ENCODE measurements around the gene C16orf87. TPM values are rescaled to one million over a fixed set of nuclear protein-coding genes. Genes with fewer than 3 reads are reported as not detected.

Gene C16orf87
- total RNA-seq, 1 experiment from 2014 or later, result 13.9 TPM

DNA sequence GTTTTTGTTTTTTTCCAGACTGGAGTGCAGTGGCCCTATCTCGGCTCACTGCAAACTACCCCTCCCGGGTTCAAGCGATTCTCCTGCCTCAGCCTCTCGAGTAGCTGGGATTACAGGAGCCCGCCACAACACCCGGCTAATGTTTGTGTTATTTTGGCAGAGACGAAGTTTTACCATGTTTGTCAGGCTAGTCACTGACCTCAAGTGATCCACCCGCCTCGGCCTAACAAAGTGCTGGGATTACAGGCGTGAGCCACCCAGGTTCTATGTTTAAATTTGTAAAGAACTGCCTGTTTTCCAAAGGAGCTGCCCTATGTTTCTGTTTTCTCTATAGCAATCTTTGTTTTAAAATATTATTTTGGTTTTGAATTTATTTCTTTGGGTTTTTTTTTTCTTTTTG, 13.8 kb upstream of the C16orf87 start:
- no peak for DNase-seq (ENCODE audit: extremely low read depth, low read depth)

DNA sequence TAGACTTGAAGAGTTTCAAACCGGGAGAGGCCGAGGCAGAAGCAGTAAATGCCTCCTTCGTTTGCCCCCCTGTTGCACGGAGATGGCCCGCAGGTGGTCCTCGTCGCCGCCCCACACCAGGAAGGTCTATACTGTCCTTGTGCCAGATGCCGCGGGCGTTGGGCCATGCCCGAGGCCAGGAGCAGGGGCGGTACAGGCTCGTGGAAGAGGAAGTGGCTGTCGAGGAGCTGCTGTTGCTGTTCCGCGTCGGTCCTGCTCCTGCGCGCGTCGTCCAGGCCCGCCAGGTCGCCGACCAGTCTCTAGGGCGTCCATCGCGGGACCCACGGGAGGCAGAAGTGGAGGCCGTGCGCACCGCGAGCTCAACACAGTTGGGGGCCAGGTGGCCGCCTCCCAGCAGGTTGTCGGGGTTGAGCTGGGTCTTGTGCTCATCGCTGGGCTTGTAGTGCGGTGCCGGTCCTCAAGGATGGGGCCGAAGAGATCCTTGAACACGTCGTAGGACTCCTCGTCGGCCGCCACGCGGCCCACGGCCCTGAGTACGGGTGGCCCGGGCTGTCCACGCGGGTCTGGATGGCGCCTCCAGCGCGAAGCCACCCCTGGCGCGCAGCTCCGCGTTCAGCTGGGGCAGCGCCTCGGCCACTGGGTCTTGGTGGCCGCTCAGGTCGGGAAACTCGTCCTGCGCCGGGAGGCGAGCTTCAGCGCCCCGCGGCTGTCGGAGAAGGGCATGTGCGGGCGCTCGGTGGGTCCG, 13.1 kb upstream of the C16orf87 start:
- no peak for DNase-seq (ENCODE audit: extremely low read depth, low read depth)

DNA sequence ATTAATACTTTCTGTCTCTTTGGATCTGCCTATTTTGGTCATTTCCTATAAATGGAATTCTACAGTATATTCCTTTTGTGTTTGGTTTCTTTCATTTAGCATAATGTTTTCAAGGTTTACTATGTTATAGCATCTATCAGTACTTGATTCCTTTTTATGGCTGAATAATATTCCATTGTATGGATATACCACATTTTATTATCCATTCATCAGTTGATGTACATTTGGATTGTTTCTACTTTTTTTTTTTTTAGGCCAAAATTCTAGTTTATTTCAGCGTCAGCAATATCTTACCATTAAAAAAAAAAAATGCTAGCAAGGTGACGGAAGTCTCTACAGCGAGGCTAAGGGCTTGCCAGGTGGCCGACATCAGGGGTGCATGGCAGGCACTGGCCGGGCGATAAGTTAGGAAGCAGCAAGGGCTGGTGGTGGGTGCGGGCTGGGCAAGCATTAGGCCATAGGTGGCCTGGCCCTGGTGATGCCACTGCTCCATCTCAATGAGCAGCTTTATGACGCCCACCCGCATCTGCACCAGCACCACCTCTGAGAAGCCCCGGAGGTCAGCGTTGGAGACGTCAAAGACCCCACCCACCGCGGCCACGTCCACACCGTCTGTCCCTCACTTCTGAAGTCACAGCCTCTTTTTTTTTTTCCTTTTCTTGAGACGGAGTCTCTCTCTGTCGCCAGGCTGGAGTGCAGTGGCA, 11.4 kb upstream of the C16orf87 start:
- no peak for DNase-seq (ENCODE audit: extremely low read depth, low read depth)

DNA sequence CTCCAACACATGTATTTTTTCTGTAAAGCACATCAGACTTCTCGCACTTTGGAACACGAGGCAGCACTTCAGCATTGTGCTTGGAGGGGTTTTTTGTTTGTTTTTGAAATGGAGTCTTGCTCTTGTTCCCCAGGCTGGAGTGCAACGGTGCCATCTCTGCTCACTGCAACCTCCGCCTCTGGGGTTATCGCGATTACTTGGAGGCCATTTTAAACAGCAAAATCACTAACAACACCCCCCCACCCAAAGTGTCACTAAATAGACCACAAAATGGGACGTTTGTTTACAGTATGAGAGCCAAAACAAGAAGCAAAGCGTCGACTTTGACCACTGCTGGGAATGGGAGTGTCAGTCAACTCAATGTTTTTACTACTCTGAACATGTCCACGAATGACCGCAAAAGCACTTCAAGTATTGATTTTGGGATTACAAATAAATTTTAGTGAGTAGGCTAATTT, 9.0 kb upstream of the C16orf87 start:
- no peak for DNase-seq (ENCODE audit: extremely low read depth, low read depth)

DNA sequence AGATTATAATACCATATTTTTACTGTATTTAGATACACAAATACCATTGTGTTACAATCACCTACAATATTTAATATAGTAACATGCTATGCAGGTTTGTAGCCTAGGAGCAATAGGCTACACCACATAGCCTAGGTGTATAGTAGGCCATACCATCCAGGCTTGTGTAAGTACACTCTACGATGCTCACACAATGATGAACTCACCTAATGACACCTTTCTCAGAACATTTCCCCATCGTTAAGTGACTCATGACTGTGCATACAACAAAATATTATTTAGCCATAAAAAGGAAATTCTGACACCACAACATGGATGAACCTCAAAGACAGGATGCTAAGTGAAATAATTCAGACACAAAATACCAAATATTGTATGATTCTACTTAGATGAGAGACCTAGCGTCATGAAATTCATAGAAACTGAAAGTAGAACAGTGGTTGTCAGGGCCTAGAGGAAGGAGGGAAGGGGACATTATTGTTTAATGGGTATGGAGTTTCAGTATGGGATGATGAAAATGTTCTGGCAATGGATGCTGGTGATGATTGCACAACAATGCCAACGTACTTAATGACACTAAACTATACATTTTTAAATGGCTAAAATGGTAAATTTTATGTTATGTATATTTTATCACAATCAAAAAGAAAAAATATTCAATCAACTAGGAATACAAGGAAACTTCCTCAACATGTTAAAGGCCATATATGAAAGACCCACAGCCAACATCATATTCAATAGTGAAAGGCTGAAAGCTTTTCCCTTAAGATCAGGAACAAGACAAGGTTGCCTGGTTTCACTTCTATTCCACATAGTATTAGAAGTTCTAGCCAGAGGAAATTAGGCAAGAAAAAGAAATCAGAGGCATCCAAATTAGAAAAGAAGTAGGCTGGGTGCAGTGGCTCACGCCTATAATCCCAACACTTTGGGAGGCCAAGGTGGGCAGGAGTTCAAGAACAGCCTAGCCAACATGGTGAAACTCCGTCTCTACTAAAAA, 5.9 kb upstream of the C16orf87 start:
- no peak for DNase-seq (ENCODE audit: extremely low read depth, low read depth)

DNA sequence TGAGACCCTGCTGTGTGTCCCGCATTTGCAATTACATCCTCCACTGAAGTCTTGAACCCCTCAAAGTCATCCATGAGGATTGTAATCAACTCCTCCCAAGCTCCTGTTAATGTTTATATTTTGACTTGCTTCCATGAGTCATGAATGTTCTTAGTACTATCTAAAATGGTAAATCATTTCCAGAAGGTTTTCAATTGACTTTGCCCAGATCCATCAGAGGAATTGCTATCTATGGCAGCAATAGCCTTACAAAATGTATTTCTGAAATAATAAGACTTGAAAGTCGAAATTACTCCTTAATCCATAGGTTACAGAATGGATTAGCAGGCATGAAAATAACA, 2.5 kb upstream of the C16orf87 start:
- no peak for DNase-seq (ENCODE audit: extremely low read depth, low read depth)

DNA sequence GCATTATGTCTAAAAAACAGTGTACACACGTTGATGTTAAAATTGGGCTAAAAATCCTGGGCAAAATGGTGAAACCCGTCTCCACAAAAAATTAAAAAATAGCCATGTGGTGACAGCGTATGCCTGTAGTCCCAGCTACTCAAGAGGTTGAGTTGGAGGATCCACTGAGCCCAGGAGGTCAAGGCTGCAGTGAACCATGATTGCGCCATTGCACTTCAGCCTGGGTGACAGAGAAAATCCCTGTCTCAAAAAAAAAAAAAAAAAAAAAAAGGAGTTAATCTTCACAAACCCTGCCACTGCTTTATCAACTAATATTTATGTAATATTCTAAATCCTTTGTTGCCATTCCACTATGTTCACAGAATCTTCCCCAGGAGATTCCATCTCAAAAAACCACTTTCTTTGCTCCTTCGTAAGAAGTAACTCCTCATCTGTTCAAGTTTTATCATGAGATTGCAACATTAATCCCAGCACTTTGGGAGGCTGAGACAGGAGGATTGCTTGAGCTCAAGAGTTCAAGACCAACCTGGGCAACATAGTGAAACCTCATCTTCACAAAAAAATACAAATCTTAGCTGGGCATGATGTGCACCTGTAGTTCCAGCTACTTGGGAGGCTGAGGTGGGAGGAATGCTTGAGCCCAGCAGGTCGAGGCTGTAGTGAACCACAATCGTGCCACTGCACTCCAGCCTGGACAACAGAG, 1.9 kb upstream of the C16orf87 start:
- DNase-seq (ENCODE audit: extremely low read depth, low read depth), result no peak

DNA sequence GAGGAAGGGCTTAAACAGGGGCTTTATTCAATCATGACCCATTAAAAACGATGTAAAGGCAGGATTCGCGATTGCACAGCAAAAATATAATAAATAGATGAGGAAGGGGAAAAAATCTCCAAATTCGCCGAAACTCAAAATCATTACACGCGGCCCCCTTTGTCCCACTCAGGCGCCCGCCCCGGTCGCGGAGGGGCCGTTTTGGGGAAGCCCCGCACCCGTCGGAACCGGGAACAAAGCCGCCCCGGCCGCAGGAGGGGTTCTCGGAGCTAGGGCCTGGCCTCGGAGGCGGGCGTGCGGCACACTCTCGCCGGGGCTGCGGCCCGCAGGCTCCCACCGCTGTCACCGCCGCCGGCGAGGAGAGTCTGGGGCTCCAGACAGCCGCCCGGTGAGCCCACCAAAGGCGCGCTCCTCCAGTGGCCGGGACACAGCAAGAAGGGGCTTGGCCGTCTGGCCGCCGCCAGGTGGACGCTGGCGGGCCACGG, 521 bp downstream of the C16orf87 start:
- DNase-seq (ENCODE audit: extremely low read depth, low read depth), result no peak

DNA sequence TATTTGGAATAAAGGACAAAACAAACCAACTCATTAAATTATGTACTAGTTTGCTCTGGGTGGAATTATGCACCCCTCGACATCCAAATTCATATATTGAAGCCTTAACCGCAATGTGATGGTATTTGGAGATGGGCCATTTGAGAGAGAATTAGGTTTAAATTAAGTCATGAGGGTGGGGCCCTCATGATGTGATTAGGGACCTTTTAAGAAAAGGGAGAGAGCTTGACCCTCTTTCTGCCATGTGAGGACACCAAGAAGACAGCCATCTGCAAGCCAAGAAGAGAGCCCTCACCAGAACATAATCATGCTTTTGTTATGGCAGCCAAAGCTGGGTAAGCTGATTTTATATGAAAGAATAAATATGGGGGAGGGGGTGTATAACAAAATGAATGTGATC, 2.0 kb downstream of the C16orf87 start:
- no peak for DNase-seq (ENCODE audit: extremely low read depth, low read depth)

DNA sequence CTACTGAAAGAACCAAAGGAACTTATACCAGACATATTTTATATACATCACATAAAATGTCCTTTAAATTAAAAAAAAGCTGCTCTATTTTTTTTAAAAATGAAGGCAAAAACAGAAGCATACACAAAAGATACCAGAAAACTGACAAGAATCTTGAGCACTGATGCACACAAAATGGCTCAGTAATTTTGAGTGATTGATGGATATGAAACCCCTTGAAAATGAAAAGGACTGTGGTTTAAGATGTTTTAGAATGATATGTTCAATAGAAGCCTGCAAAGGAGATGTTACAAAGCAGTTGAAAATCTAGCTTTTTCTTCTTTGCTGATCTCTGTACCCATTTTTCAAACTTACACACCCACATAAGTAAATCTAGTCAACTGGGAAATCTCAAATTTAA, 2.7 kb downstream of the C16orf87 start:
- DNase-seq (ENCODE audit: extremely low read depth, low read depth), result no peak

DNA sequence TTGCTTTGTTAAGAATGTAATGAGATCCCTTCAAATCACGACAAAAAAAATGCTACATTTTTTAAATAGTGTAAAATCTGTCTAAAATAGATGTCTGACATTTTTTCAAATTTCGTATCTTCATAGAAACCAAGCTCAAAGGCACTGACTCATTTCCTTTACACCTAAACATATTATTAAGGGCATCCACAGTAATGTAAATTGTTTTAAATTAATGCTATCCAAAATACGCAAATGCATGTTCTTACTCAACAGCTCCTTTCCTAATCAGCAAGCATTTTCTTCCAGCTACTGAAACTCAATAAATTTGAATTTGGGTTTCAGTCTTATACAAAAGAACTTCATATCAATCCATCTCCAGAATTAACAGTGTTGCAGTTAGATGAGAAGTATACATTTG, 4.3 kb downstream of the C16orf87 start:
- DNase-seq (ENCODE audit: extremely low read depth, low read depth), result no peak

DNA sequence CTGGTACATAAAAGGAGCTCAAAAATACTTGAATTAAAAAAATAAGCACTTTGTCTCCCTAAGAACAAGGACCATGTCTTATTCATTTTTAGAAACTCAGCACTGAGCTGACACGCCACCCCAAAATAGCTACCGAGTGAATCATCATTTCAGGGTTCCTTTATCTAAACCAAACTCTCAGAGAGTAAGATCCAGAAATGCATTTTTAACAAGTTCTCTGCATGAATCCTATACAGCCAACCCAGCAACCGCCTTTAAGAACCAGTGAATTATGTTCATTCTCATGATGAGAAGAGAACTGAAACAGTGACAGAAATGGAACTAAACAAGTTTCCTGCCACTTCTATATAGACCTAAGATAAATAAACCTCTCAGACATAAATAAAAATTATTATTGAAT, 8.7 kb downstream of the C16orf87 start:
- no peak for DNase-seq (ENCODE audit: extremely low read depth, low read depth)

DNA sequence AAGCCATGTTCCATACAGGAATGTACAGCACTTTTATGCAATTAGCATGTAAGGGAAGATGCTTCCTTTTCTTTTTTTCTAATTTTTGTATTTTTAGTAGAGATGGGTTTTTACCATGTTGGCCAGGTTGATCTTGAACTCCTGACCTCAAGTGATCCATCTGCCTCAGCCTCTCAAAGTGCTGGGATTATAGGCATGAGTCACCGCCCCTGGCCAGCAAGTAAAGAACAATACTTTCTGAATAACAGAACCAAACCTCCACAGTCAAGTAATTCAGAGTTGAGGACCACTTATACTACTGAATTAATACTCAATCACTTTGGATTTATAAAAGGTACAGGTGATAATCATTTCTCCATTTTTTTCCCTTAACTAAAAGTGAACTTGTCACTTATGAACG, 13.0 kb downstream of the C16orf87 start:
- DNase-seq (ENCODE audit: extremely low read depth, low read depth), result no peak

DNA sequence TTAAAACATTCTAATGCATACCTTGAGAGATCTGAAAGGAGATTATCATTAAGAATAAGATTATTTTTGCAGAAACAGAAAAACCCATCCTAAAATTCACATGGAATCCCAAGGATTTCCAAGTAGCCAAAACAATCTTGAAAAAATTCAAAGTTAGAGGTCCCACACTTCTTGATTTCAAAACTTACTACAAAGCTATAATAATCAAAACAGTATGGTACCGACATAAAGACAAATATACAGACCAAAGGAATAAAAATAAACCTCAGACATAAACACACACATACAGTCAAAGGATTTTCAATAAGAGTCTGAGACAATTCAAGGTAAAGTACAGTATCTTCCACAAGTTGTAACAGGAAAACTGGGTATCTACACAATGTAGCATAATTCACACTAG, 16.2 kb downstream of the C16orf87 start:
- DNase-seq (ENCODE audit: extremely low read depth, low read depth), result no peak

DNA sequence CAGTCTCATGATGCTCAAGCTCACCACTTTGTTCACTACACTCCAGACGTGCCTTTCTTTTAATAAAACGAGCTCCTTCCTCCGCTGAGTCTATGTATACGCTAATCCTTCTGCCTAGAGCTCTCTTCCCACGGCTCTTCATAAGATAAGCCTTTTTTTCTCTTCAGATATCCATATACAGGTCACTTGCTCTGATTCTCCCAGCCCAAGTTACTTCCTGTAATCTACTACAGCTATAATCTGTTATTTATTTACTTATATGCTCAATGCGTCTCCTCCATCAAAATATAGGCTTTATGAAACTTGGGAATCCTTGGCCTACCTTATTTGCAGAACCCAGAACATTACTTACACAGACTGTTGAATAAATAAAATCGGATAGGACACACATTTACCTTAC, 17.4 kb downstream of the C16orf87 start:
- DNase-seq (ENCODE audit: extremely low read depth, low read depth), result no peak

DNA sequence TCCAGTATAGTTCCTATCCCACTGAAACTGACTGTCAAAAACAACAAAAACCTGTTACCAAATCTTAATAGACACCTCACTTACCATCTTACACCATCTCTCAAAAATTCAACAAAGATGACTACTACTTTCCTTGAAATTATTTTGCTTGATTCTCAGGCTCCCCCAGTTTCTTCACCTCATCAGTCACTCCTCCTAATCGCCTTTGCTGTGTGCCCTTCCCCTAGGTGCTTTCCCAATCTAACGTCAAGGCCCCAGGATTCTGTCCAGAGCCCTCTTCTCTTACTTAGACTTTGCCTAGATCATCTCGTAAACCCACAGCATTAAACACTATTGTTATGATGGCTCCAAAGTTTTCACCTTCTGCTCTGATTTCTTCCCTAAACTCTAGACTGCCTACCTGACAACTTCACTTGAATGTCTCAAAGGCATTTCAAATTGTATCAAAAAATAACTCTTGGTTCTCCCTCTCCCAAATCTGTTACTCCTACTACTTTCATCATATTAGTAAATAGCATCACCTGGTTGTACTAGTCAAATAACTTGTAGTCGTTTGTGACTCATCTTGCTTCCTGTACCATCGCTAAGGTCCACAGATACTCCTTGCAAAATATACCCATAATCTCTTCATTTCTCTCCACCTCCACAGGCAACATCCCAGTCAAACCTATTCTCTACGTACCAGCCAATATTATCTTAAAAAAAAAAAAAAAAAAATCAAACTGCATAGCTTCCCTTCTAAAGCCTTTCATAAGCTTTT, 18.0 kb downstream of the C16orf87 start:
- no peak for DNase-seq (ENCODE audit: extremely low read depth, low read depth)

DNA sequence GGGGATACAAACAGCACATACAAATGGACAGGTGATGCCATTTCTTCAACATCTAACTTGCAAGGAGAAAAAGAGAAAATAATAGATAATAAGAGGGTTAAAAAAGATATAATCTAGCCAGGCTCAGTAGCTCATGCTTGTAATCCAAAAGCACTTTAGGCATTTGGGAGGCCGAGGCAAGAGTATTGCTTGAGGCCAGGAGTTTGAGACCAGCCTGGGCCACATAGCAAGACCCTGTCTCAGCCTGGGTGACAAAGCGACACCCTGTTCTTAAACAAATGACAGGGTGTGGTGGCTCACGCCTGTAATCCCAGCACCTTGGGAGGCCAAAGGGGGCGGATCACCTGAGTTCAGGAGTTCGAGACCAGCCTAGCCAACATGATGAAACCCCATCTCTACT, 19.3 kb downstream of the C16orf87 start:
- no peak for DNase-seq (ENCODE audit: extremely low read depth, low read depth)

DNA sequence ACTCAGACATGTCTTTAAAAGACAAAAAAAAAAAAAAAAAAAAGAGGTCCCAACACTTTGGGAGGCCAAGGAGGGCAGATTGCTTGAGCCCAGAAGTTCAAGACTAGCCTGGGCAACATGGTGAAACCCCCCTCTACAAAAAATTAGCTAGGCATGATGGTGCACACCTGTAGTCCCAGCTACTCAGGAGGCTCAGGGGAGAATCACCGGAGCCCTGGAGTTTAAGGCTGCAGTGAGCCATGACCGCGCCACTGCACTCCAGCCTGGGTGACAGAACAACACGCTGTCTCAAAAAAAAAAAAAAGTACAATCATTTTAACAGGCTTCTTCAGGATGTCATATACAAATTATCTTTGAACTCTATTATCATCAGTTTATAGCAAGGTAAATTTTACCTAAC, 22.0 kb downstream of the C16orf87 start:
- no peak for DNase-seq (ENCODE audit: extremely low read depth, low read depth)

DNA sequence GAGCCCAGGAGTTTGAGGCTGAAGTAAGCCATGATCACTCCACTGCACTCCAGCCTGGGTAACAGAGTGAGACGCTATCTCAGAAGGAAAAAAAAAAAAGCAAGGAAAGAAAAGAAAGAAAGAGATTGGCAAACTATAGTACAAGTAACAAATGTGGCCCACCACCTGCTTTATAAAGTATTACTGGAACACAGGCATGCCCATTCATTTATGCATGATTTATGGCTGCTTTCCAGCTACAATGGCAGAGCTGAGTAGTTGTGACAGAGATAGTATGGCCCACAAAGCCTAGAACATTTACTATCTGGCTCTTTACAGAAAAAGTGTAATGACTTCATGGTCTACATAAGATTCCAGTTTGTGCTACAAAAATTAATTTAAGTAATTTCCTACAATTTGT, 23.6 kb downstream of the C16orf87 start:
- DNase-seq (ENCODE audit: extremely low read depth, low read depth), result no peak

DNA sequence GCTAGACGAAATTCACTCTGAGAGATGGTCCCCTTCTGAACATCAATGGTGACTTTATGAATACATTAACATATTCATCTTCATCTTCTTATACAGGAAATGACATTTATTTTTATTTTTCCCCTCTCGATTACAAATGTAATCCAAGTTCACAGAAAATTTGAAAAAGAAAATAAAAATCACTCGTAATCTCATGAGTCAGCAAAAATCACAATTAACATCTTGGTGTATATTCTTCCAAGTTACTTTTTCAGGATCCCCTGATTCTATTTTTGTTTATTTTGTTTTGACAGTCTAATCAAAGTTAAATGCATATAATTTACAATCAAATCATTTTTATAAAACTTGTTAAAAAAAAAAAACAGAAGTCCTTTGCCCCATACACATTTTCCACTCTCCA, 27.6 kb downstream of the C16orf87 start:
- DNase-seq (ENCODE audit: extremely low read depth, low read depth), result no peak
